ENCODE results near the gene EXOSC9.

EXOSC9 gene

GRCh38 chr4:121860121-121860520 is 59.0 kb downstream of the EXOSC9 start:
- DNase-seq (ENCODE audit: low read depth), result no peak
- TF ChIP-seq MYC (IDR thresholded peaks at IDR 0.05; ENCODE audit: low read depth, low read length) (no peak), MAX (IDR thresholded peaks at IDR 0.05; ENCODE audit: low read depth, low read length) (no peak), POLR2A (IDR thresholded peaks at IDR 0.05; ENCODE audit: extremely low read depth, insufficient read length) (no peak)
- TF ChIP-seq, protein P1, sequence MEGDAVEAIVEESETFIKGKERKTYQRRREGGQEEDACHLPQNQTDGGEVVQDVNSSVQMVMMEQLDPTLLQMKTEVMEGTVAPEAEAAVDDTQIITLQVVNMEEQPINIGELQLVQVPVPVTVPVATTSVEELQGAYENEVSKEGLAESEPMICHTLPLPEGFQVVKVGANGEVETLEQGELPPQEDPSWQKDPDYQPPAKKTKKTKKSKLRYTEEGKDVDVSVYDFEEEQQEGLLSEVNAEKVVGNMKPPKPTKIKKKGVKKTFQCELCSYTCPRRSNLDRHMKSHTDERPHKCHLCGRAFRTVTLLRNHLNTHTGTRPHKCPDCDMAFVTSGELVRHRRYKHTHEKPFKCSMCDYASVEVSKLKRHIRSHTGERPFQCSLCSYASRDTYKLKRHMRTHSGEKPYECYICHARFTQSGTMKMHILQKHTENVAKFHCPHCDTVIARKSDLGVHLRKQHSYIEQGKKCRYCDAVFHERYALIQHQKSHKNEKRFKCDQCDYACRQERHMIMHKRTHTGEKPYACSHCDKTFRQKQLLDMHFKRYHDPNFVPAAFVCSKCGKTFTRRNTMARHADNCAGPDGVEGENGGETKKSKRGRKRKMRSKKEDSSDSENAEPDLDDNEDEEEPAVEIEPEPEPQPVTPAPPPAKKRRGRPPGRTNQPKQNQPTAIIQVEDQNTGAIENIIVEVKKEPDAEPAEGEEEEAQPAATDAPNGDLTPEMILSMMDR (IDR thresholded peaks at IDR 0.05; ENCODE audit: low read depth, low read length), result no peak
- H3K4me3 ChIP-seq (ENCODE audit: low read depth, low read length), result no peak overlapping the region

GRCh38 chr4:121861426-121861825 is 60.3 kb downstream of the EXOSC9 start:
- H3K4me3 ChIP-seq (ENCODE audit: low read depth, low read length), result no peak overlapping the region
- no peak for TF ChIP-seq MYC (IDR thresholded peaks at IDR 0.05; ENCODE audit: low read depth, low read length)
- TF ChIP-seq, protein P1 (IDR thresholded peaks at IDR 0.05; ENCODE audit: low read depth, low read length), result no peak
- TF ChIP-seq POLR2A (IDR thresholded peaks at IDR 0.05; ENCODE audit: extremely low read depth, insufficient read length), result no peak
- TF ChIP-seq MAX (IDR thresholded peaks at IDR 0.05; ENCODE audit: low read depth, low read length), result no peak
- no peak for DNase-seq (ENCODE audit: low read depth)

DNA sequence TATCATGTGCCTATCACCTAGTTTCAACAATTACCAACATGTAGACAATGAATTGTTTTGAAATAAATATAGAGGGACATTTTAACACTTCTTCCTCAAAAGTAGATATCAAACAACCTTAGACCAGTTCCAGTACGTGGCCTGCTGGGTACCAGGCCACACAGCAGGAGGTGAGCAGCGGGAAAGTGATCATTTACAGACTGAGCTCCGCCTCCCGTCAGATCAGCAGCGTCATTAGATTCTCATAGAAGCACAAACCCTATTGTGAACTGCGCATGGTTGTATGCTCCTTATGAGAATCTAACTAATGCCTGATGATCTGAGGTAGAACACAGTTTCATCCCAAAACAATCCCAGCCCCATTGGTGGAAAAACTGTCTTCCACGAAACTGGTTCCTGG is 62.7 kb downstream of the EXOSC9 start:
- TF ChIP-seq MYC (IDR thresholded peaks at IDR 0.05; ENCODE audit: low read depth, low read length) (no peak), POLR2A (IDR thresholded peaks at IDR 0.05; ENCODE audit: extremely low read depth, insufficient read length) (no peak), MAX (IDR thresholded peaks at IDR 0.05; ENCODE audit: low read depth, low read length) (no peak)
- TF ChIP-seq, protein P1 (IDR thresholded peaks at IDR 0.05; ENCODE audit: low read depth, low read length), result no peak
- no peak overlapping the region for H3K4me3 ChIP-seq (ENCODE audit: low read depth, low read length)
- no peak for DNase-seq (ENCODE audit: low read depth)

Measured in NB4 (cell line).